Lower leg skin (tissue), 3 donors: ENCODE measurements around the gene TSPAN32.

ENCODE experiments used
- POLR2A ChIP-seq, 2 donors: fragments of 450-650 bp; IDR thresholded peaks; one replicate each; pipeline ENCODE4 v1.6.1; 2016 to 2017; ENCODE audit warnings: antibody characterized with exemption in 2 of 2, mild to moderate bottlenecking in 1 of 2, moderate library complexity in 1 of 2
- TF ChIP-seq, protein P1 (sequence below), 3 donors: fragments of 450-650 bp; IDR thresholded peaks; one replicate each; pipeline ENCODE4 v1.5.1; 2016; ENCODE audit warnings: antibody characterized with exemption in 3 of 3, mild to moderate bottlenecking in 3 of 3, moderate library complexity in 2 of 3

DNA sequence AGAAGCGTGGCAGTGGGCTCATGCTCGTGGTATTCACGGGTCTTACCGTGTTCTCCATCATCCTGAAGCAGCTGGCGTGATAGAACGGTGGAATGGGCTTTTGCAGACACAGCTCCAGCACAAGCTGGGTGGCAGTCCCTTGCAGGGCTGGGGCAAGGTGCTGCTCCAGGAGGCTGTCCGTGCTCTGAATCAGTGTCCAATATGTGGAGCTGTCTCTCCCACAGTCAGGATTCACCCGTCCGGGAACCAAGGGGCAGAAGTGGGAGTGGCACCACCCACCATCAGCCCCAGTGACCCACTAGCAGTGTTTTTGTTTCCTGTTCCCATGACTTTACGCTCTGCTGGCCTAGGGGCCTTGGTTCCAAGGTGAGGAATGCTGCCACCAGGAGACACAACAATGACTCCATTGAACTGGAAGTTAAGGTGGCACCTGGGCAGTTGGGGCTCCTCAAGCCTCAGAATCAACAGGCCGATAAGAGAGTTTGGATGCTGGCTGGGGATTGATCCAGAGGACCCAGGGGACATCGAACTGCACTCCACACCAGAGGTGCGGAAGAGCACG, 58.3 kb downstream of the TSPAN32 start:
- TF ChIP-seq, protein P1, sequence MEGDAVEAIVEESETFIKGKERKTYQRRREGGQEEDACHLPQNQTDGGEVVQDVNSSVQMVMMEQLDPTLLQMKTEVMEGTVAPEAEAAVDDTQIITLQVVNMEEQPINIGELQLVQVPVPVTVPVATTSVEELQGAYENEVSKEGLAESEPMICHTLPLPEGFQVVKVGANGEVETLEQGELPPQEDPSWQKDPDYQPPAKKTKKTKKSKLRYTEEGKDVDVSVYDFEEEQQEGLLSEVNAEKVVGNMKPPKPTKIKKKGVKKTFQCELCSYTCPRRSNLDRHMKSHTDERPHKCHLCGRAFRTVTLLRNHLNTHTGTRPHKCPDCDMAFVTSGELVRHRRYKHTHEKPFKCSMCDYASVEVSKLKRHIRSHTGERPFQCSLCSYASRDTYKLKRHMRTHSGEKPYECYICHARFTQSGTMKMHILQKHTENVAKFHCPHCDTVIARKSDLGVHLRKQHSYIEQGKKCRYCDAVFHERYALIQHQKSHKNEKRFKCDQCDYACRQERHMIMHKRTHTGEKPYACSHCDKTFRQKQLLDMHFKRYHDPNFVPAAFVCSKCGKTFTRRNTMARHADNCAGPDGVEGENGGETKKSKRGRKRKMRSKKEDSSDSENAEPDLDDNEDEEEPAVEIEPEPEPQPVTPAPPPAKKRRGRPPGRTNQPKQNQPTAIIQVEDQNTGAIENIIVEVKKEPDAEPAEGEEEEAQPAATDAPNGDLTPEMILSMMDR (IDR thresholded peaks at IDR 0.05): no peak
- TF ChIP-seq POLR2A (IDR thresholded peaks at IDR 0.05): no peak
